ENCODE results near the gene TEX44.

TEX44 gene

GRCh38 chr2:231604101-231604684, 11.5 kb downstream of the TEX44 start:
- Histone ChIP-seq H2AFZ (ENCODE audit: low read depth, low read length) (no peak overlapping the region), H3K36me3 (ENCODE audit: insufficient read depth, low read length) (no peaks in the 10 kb centered on the region), H3K4me3 (ENCODE audit: low read length) (peak overlapping the region; percentile 52), H3K27me3 (ENCODE audit: insufficient read depth, low read length) (no peaks in the 10 kb centered on the region), H3K9me3 (ENCODE audit: low read length) (no peaks in the 10 kb centered on the region), H3K4me1 (ENCODE audit: insufficient read depth, low read length) (peaks cover 34% of the 10 kb centered on the region)

DNA sequence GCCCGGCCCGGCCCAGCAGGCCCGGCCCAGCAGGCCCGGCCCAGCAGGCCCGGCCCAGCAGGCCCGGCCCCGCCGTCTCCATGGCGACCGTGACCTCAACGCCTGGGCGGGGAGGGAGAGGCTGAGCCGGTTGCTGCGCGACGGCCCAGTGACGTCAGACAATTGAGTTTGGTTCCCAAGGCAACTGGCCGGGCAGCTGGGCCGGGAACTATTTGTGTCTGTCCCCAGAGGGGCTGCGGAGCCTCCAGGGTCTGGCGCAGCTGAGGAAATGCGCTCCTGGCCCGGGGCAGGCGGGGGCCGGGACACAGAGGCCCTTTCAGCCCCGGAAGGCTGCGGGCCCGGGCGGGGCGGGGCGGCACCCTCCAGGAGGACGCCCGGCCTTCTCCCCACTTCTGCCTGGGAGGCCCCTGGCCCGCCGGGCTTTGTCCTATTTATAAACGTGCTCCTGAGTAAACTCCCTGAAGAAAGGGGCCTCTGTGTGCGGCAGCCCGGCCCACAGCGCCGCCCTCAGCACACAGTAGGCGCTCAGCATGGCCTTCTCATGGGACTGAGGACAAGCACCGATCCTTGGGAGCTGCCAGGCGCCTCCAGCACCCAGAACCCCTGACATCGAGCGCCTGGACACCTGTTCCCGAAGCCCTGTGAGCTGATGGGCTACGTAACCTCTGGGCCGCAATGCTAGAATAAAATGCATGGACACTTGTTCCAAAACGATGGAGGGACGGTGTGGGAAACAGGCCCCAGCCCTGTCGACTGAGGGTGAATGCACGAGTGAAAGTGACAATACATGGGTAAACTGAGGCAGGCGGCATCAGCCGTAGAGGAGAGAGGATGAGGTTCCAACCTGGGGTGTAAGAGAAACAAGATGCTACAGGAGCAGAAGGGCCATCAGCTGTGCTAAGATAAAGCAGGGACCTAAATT, 12.3 kb downstream of the TEX44 start:
- H2AFZ ChIP-seq (ENCODE audit: low read depth, low read length), result peak overlapping the region; percentile 60
- no peaks in the 10 kb centered on the region for H3K9me3 ChIP-seq (ENCODE audit: low read length)
- H3K4me1 ChIP-seq (ENCODE audit: insufficient read depth, low read length), result peaks cover 34% of the 10 kb centered on the region
- peak overlapping the region; percentile 52 for H3K4me3 ChIP-seq (ENCODE audit: low read length)
- no peaks in the 10 kb centered on the region for H3K36me3 ChIP-seq (ENCODE audit: insufficient read depth, low read length)
- no peaks in the 10 kb centered on the region for H3K27me3 ChIP-seq (ENCODE audit: insufficient read depth, low read length)

- peaks cover 34% of the 10 kb centered on the region for H3K4me1 ChIP-seq (ENCODE audit: insufficient read depth, low read length)
- no peak overlapping the region for H3K4me3 ChIP-seq (ENCODE audit: low read length)
- no peaks in the 10 kb centered on the region for H3K9me3 ChIP-seq (ENCODE audit: low read length)
- no peaks in the 10 kb centered on the region for H3K27me3 ChIP-seq (ENCODE audit: insufficient read depth, low read length)
- no peaks in the 10 kb centered on the region for H3K36me3 ChIP-seq (ENCODE audit: insufficient read depth, low read length)
- no peak overlapping the region for H2AFZ ChIP-seq (ENCODE audit: low read depth, low read length)
Observed at GRCh38 chr2:231605607-231606091, 13.0 kb downstream of the TEX44 start.

GRCh38 chr2:231606941-231607340, 14.3 kb downstream of the TEX44 start:
- no peaks in the 10 kb centered on the region for H3K36me3 ChIP-seq (ENCODE audit: insufficient read depth, low read length)
- peaks cover 33% of the 10 kb centered on the region for H3K4me1 ChIP-seq (ENCODE audit: insufficient read depth, low read length)
- no peak overlapping the region for H3K4me3 ChIP-seq (ENCODE audit: low read length)
- no peaks in the 10 kb centered on the region for H3K27me3 ChIP-seq (ENCODE audit: insufficient read depth, low read length)
- H2AFZ ChIP-seq (ENCODE audit: low read depth, low read length), result no peak overlapping the region
- no peaks in the 10 kb centered on the region for H3K9me3 ChIP-seq (ENCODE audit: low read length)

DNA sequence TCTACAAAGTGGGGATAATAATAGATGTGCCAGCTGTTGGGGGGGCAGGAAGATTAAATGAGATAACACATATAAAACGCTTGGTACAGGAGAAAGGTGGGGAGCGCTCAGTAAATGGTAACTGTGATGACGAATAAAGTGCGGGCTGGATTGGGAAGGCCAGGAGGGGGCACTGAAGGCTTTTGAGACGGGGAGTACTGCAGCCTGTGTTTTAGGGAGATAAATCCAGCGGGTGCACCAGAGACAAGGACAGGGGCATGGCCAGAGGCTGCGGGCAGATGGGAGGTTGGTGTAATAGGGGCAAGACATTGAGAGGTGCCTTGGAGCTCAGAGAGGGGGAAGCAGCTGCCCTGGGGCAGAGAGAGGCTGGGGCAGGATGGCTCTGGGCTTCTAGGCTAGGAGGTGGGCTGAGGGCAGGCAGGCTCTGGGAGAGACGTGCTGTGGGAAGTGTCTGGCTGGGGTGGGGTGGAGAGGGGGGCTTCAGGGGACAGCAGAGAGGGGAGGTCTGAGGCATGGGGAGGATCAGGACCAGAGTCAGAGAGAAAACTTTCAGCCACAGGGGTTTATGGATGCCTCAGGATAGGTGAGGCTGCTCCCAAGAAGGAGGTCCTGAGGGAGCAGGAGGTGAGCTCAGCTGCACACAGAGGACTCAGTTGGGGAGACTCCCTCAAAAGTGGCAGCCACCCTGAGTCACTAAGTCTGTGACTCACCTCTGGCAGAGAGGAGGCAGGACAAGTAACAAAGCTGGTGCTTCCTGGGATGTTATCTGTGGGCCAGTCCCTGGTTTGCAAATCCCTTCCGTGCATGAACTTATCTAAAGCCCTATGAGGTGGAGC, 18.8 kb downstream of the TEX44 start:
- no peak overlapping the region for H2AFZ ChIP-seq (ENCODE audit: low read depth, low read length)
- peaks cover 18% of the 10 kb centered on the region for H3K4me1 ChIP-seq (ENCODE audit: insufficient read depth, low read length)
- no peak overlapping the region for H3K4me3 ChIP-seq (ENCODE audit: low read length)
- no peaks in the 10 kb centered on the region for H3K9me3 ChIP-seq (ENCODE audit: low read length)
- H3K36me3 ChIP-seq (ENCODE audit: insufficient read depth, low read length), result no peaks in the 10 kb centered on the region
- no peaks in the 10 kb centered on the region for H3K27me3 ChIP-seq (ENCODE audit: insufficient read depth, low read length)

- Histone ChIP-seq H3K9me3 (ENCODE audit: low read length) (no peaks in the 10 kb centered on the region), H3K4me3 (ENCODE audit: low read length) (no peak overlapping the region), H3K36me3 (ENCODE audit: insufficient read depth, low read length) (no peaks in the 10 kb centered on the region), H3K27me3 (ENCODE audit: insufficient read depth, low read length) (no peaks in the 10 kb centered on the region), H2AFZ (ENCODE audit: low read depth, low read length) (no peak overlapping the region), H3K4me1 (ENCODE audit: insufficient read depth, low read length) (peaks cover 18% of the 10 kb centered on the region)
Observed at GRCh38 chr2:231612109-231612455, 19.4 kb downstream of the TEX44 start.

DNA sequence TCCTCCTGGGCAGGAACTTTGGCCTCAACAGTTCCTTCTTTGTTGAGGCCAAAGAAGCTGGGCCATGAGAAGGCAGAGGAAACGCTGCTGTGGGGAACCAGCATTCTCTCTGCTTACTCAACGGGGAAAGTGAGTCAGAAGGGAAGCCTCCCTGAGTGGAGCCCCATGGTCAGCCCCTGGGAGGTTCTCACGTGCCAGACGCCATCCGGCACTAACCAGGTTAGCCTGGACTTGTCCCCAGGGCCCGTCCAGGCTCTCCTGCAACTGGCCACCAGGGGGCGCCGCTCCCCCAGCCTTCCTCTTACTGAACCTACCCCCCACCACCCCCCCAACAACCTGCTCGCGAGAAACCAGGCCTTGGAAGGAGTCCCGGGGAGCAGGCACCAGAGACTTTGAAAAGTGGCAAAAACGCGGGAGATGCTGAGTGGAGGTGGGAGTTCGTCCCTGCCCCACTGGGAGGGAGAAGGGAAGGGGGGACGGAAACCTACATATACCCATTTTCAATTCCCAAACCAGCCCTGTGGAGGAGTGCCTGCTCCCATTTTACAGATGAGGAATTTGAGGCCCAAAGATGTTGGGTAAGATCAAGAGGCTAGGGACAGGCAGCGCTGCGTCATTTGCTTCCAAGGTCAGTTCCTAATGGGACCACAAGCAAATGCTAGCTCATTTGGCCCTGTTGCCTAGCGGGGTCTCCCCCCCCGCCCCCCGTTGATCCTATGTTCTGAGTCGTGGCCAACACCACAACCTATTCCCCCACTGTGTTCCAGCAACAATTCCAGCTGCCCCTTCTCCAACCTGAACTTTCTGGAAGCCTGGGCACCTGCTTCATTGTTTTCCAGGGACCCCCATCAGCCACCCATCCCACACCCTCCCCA, 20.0 kb downstream of the TEX44 start:
- no peaks in the 10 kb centered on the region for H3K9me3 ChIP-seq (ENCODE audit: low read length)
- H3K27me3 ChIP-seq (ENCODE audit: insufficient read depth, low read length), result no peaks in the 10 kb centered on the region
- H2AFZ ChIP-seq (ENCODE audit: low read depth, low read length), result peak overlapping the region; percentile 91
- H3K36me3 ChIP-seq (ENCODE audit: insufficient read depth, low read length), result no peaks in the 10 kb centered on the region
- H3K4me3 ChIP-seq (ENCODE audit: low read length), result no peak overlapping the region
- peaks cover 18% of the 10 kb centered on the region for H3K4me1 ChIP-seq (ENCODE audit: insufficient read depth, low read length)

DNA sequence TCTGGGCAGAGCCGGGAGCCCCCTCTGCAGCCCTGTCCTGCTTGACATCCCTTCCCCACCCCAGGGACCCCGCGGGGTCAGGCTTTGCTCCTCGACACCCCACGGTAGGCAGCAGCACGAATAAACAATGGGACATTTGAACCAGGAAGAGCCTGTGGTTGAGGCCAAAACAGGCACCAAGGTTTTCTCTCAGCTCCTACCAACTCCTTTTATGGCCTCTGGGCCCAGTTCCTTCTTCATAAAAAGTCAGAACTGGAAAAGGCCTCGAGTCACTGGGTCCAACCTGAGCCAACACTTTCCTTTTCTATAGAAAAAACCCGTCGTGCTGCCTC, 20.6 kb downstream of the TEX44 start:
- Histone ChIP-seq H3K27me3 (ENCODE audit: insufficient read depth, low read length) (no peaks in the 10 kb centered on the region), H3K4me3 (ENCODE audit: low read length) (peak overlapping the region; percentile 51), H3K36me3 (ENCODE audit: insufficient read depth, low read length) (no peaks in the 10 kb centered on the region), H3K9me3 (ENCODE audit: low read length) (no peaks in the 10 kb centered on the region), H3K4me1 (ENCODE audit: insufficient read depth, low read length) (peaks cover 18% of the 10 kb centered on the region), H2AFZ (ENCODE audit: low read depth, low read length) (peak overlapping the region; percentile 91)

DNA sequence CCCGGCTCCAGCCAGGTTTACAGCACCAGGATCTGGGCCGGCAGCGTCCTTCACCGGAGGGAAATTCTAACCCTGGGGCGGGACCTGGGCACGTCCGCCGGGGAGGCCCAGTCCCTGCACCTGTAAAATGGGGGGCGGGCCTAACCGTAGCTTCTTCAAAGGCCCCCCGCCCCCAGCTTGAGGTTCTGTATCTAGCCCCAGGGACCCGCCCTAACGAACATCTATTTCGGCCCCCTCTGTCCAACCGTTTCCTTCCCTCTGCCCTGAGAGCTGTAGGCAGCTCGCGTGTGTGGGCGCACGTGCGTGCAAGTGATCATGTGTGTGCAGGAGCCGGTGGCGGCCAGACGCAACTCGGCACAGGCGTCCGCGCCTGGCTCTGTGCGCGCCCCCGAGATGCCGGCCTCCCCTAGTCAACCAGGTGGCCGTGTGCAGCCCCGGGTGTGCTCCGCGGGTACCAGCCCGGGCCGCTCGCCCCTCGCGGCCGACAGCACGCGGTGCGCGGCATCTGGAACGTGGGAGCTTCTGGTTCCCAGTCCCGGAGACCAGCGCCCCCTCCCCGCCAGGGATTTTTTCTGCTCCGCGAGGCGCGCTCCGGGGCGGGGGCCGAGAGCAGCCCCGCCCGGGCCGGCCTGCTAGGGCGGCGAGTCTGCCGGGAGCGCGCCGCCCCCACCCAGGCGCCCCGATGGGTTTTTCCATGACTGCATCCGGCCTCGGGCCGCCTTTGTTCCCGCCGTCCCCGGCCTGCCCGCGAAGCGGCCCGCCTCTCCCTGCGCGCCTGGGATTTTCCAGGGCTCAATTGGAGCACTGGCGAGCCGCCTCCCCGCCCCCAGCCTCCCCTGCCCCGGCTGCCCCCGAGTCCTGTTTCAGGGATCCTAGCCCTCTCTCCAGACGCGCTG, 21.2 kb downstream of the TEX44 start:
- no peaks in the 10 kb centered on the region for H3K27me3 ChIP-seq (ENCODE audit: insufficient read depth, low read length)
- H2AFZ ChIP-seq (ENCODE audit: low read depth, low read length), result peak overlapping the region; percentile 91
- peaks cover 18% of the 10 kb centered on the region for H3K4me1 ChIP-seq (ENCODE audit: insufficient read depth, low read length)
- no peaks in the 10 kb centered on the region for H3K9me3 ChIP-seq (ENCODE audit: low read length)
- H3K36me3 ChIP-seq (ENCODE audit: insufficient read depth, low read length), result no peaks in the 10 kb centered on the region
- peak overlapping the region; percentile 51 for H3K4me3 ChIP-seq (ENCODE audit: low read length)

- no peaks in the 10 kb centered on the region for H3K36me3 ChIP-seq (ENCODE audit: insufficient read depth, low read length)
- peak overlapping the region; percentile 91 for H2AFZ ChIP-seq (ENCODE audit: low read depth, low read length)
- H3K4me1 ChIP-seq (ENCODE audit: insufficient read depth, low read length), result peaks cover 18% of the 10 kb centered on the region
- H3K9me3 ChIP-seq (ENCODE audit: low read length), result no peaks in the 10 kb centered on the region
- peak overlapping the region; percentile 51 for H3K4me3 ChIP-seq (ENCODE audit: low read length)
- no peaks in the 10 kb centered on the region for H3K27me3 ChIP-seq (ENCODE audit: insufficient read depth, low read length)
Observed at GRCh38 chr2:231614559-231615057, 21.9 kb downstream of the TEX44 start.

DNA sequence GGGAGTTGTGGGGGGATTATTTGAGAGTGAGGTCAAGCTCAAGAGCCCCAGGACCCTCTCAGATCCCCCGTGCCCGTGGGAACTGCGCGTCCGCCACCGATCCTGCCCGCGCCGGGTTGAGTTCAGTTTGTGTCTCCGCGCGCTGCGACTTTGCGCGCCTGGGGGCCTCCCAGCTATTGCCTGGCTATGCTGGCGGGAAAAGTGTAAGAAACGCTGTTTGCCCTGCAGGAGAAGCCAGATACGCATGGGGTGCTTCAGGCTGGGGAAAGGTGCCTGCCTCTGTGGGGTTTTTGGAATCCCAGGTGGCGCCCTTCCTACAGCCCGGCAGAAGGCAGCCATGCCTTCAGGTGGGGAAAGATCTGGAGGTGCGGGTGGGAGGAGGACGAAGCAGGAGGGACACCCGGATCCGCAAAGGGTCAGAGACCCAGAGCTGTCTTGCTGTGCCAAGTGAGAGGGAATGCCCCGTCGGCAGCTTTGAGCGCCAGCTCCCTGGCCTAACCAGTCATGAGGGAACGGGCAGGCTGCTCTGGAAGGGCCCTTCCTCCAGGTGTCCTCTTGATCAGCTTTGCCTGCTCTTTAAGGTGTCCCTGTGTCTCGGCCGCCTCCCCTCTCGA, 22.5 kb downstream of the TEX44 start:
- H3K4me1 ChIP-seq (ENCODE audit: insufficient read depth, low read length), result peaks cover 18% of the 10 kb centered on the region
- H3K36me3 ChIP-seq (ENCODE audit: insufficient read depth, low read length), result no peaks in the 10 kb centered on the region
- no peaks in the 10 kb centered on the region for H3K27me3 ChIP-seq (ENCODE audit: insufficient read depth, low read length)
- peak overlapping the region; percentile 91 for H2AFZ ChIP-seq (ENCODE audit: low read depth, low read length)
- no peaks in the 10 kb centered on the region for H3K9me3 ChIP-seq (ENCODE audit: low read length)
- peak overlapping the region; percentile 51 for H3K4me3 ChIP-seq (ENCODE audit: low read length)
